ENCODE measurements around the gene LYZL6.

LYZL6 gene

GRCh38 chr17:35943537-35943936 is at the start of gene LYZL6:
Gene LYZL6, minus strand, starts transcription at chr17:35943713. Its CDS starts 4,357 bp downstream, at chr17:35939356.
- DNase-seq = no peak

GRCh38 chr17:35991075-35991474 is 47.6 kb upstream of the LYZL6 start:
- no peak for DNase-seq

GRCh38 chr17:35988164-35988563 is 44.7 kb upstream of the LYZL6 start:
- no peak for DNase-seq

- no peak for DNase-seq
Observed at GRCh38 chr17:35986643-35987042, 43.1 kb upstream of the LYZL6 start, which contains the start of gene CCL14. Gene CCL14, minus strand, starts transcription at chr17:35986729. Its CDS starts 80 bp downstream, at chr17:35986649.

- DNase-seq = no peak
Observed at GRCh38 chr17:35984140-35984539, 40.6 kb upstream of the LYZL6 start.

- no peak for DNase-seq
Observed at GRCh38 chr17:35982409-35983191, 39.1 kb upstream of the LYZL6 start.

- DNase-seq = no peak
Observed at GRCh38 chr17:35981908-35982330, 38.4 kb upstream of the LYZL6 start.

- no peak for DNase-seq
Observed at GRCh38 chr17:35981246-35981645, 37.7 kb upstream of the LYZL6 start, which contains the start of gene CCL16. Gene CCL16, minus strand, starts transcription at chr17:35981497. Its CDS starts 77 bp downstream, at chr17:35981420.

- DNase-seq = no peak
Observed at GRCh38 chr17:35978346-35978745, 34.8 kb upstream of the LYZL6 start.

- DNase-seq = no peak
Observed at GRCh38 chr17:35977509-35977908, 34.0 kb upstream of the LYZL6 start.

- no peak for DNase-seq
Observed at GRCh38 chr17:35973333-35974260, 30.1 kb upstream of the LYZL6 start.

- DNase-seq = no peak
Observed at GRCh38 chr17:35972945-35973332, 29.4 kb upstream of the LYZL6 start.

- DNase-seq = no peak
Observed at GRCh38 chr17:35972535-35972934, 29.0 kb upstream of the LYZL6 start.

- no peak for DNase-seq
Observed at GRCh38 chr17:35972066-35972465, 28.6 kb upstream of the LYZL6 start.

GRCh38 chr17:35969558-35970380 is 26.3 kb upstream of the LYZL6 start:
- DNase-seq = peak in 49 of 56 donors; percentile 7 to 89 (median 47)

GRCh38 chr17:35968520-35969054 is 25.1 kb upstream of the LYZL6 start:
- DNase-seq = no peak

- DNase-seq = no peak
Observed at GRCh38 chr17:35965272-35965671, 21.8 kb upstream of the LYZL6 start.

- no peak for DNase-seq
Observed at GRCh38 chr17:35963663-35964062, 20.1 kb upstream of the LYZL6 start.

- no peak for DNase-seq
Observed at GRCh38 chr17:35953720-35954119, 10.2 kb upstream of the LYZL6 start.

GRCh38 chr17:35949401-35949800 is 5.9 kb upstream of the LYZL6 start:
- DNase-seq = no peak

- DNase-seq = no peak
Observed at GRCh38 chr17:35948092-35948491, 4.6 kb upstream of the LYZL6 start.

Measured in nucleus accumbens (tissue), 56 donors.